MV-4-11 (cell line): ENCODE results near the gene TTC31.

ENCODE experiments used
- DNase-seq: peaks from one replicate; lab custom pipeline; 2025; lab: John Stamatoyannopoulos, UW

The TTC31 gene

DNA sequence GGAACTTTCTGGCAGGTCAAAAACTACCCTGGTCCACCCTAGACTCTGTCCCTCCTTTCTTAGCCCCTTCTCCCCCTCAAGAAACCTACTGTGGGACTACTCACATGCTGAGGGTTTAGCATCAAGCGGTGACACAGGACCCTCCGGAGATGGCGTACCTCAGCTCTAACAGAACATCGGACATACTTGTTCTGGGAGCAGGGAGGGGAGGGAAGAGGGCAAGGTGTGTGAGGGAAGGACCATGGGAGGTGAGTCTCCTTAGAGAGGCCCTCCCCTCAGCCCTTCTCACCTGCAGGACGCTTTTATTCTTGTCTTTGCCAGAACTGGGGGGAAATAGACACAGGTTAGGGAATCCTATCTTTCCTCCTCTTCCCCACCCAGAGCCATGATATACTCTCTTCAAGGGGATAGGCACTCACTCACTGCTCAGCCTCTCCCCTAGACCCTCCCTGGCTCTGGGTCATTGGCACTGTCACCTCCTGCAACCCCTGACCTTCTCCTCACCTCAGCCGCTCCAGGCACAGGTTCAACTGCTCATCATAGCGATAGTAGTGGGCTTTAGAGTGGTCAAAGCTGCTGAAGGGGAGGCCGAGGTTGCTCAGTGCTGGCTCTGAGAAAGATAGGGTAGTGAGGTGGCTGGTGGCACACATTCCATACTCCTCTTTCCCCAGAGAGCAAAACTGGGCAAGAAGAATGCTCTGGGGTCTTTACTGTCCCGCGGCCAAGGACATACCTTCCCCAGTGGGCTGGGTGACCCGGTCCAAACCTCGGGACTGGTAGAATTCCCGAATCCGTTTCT, 22.8 kb downstream of the TTC31 start:
- DNase-seq = no peak

DNA sequence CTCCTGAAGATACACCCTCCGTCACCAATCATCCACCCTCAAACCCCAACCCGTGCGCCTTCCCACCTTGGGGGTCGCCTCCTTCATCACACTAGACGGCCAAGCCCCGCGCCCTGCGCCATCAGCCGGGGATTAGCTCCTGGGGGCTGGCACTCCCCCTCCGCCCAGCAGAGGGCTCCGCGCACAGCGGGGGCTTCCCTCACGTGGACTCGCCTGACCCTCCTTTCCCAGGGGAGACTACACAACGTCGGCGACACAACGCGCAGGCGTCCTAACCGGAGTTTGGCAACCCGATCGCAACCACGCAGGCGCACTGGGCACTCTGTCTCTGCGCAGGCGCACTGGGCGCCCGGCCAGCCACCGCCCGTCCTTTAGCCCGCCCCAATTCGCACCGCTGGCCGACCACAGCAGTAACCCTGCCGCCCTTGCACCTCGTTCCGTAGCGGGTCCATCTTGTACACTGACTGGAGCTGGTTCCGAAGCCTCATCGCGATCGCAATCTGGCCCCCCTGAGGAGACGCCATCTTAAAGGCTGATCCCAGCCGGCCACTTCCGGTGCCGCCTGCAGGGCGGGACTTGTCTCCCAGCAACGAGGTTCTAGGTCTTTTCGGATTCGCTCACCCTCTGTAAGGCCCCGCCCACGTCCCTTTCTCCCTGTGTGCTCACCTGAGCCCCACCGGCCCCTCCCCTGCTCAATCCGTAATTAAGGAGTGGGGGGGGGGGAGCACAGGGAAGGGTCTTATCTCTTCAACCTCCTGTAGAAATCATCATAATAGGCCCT, 24.5 kb downstream of the TTC31 start, which contains the start of gene PCGF1:
PCGF1 (minus strand) TSS at position 551 of the 781 bp plus-strand sequence; CDS start at position 524, 27 bp downstream.
- DNase-seq = peak; percentile 96

DNA sequence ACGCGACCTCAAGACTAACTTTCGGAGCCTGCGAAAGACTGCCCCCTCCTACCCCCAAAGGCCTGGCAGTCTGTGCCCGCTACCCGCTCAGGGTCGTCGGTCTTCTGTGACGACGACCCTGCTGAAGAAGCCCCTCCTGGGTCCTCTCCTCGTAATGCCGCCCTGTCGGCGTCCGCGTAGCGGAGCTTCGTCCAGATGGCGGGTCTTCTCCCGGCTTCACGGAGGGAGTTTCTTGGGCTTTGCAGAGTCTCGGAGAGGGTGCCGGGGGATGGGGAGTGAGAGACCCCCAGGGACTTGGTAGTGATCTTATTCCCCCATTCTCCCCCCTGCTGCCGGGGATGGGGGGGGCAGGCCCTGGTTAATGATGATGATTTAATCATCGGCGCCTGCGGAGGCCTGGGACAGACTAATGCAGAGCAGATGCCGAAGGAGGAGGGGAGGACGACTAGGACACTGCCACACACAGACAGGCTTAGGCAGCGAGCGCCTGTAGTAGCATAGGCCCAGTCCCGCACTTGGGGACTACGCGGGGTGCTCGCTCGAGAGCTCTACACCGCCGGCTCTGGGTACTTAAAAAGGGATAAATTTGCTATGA, 25.1 kb downstream of the TTC31 start:
- no peak for DNase-seq

DNA sequence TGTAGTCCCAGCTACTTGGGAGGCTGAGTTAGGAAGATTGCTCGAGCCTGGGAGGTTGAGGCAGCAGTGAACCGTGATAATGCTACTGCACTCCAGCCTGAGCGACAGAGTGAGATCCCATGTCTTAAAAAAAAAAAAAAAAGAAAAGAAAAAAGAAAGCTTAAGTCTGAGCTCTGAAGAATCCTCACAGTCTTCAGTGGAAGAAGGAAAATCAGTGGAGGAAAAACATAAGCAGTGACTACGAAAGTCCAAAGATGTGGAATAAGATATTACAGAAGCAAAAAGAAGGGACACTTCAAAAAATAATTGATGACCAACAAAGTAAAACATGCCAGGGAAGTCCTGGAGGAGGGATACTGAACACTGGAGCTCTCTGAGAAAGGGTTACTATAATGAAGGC, 27.4 kb downstream of the TTC31 start:
- DNase-seq = no peak

DNA sequence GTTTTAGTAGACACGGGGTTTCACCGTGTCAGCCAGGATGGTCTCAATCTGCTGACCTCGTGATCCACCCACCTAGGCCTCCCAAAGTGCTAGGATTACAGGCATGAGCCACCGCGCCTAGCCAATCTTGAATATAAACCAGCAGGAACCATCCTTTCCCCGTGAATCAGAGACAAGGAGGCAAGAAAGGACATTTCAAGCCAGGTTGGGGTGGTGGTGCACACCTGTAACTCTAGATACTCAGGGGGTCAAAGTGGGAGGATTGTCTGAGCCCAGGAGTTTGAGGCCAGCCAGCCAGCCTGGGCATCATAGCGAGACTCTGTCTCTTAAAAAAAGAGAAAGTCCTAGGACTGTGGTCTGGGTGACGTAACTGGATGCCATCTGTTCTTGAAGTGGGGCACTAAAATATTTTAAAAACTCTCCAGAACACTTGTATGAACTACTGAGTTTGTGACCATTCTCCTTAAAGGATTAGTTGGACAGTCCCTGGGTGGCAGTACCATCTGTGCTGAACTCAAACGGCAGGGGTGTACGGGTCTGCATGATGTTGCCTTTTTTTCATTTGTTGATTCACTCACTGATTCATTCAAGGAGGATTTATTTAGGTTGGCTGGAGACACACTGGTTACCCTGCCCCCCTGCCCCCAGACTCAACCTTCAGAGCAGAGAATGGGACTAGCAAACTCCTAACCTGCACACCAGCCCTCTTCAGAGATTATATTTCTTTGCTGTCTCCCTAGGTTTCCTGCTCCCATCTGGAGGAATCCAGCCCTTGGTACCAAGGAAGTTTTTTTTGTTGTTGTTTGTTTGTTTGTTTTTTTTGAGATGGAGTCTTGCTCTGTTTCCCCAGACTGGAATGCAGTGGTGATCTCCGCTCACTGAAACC, 28.5 kb downstream of the TTC31 start:
- peak; percentile 50 for DNase-seq

DNA sequence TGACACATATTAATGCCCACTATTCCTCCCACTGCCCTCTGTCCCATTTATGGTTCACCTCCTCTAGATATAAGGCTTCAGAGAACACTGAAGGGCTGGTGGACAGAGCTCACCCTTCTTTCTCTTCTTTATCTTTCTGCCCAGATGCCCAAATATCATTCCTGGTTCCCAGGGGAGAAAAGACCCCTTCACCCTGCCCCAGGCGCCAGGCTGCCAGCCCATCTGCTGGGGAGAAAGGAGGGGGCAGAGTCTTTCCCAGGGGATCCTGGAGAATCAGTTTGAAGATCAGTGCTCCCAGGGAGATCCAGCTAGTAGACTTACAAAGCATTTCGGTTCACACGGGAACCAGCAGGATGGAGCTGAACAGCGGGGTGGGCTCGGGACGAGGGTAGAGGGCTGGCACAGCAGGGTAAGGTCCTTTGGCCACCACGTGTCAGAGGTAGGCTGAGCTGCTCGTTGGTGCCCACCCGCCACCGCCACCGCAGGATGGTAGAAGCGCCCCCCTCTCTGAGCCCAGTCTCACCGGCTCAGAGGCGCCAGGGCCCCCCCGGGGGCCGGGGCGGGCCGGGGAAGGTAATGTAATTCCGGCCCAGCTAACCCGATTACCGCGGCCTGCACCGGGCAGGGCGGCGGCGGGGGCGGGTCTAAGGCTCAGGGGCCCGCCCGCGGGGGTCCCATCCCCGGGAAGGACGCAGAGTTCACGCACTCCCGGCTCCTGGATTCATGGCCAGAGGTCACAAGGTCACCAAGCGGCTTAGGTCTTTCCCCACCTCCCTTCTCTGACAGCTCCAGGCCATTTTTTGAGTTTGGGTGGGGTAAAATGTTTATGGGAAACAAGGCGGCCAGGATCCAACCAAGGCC, 30.1 kb downstream of the TTC31 start:
- DNase-seq = no peak

DNA sequence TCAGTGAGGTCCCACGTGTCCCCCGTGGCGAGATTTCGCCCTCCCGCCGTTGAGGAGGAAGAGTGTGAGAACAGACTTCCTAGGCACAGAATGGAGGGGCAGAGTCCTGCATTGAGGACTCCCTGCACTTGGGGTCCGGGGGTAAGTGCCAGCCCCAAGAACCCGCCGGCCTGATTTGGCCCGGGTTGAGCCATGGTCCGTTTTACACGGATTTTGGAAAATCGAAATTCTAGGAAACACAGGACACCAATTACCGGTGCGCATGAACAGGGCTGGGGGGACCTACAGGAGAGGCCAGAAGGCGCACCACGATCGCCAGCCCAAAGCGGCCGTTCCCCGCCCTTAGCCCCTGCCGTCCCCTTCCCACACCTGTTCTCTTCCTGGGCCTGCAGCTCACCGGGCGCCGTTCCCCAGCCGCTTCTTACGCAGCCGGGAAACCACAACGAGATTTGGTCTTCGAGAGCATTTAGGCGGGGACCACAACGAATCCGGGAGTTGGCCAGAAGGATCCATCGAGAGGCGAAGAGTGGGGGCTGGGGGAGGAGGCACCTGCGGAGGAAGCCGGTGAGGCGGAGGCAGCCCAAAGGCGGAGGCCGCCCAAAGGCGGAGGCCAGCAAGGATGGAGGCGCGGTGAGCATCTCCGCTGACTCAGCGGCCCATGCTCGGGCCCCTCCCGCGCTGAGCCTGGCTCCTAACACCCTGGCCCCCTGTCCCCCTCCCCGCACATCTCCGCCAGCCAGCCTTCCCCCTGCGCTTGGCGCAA, 30.9 kb downstream of the TTC31 start:
- no peak for DNase-seq

DNA sequence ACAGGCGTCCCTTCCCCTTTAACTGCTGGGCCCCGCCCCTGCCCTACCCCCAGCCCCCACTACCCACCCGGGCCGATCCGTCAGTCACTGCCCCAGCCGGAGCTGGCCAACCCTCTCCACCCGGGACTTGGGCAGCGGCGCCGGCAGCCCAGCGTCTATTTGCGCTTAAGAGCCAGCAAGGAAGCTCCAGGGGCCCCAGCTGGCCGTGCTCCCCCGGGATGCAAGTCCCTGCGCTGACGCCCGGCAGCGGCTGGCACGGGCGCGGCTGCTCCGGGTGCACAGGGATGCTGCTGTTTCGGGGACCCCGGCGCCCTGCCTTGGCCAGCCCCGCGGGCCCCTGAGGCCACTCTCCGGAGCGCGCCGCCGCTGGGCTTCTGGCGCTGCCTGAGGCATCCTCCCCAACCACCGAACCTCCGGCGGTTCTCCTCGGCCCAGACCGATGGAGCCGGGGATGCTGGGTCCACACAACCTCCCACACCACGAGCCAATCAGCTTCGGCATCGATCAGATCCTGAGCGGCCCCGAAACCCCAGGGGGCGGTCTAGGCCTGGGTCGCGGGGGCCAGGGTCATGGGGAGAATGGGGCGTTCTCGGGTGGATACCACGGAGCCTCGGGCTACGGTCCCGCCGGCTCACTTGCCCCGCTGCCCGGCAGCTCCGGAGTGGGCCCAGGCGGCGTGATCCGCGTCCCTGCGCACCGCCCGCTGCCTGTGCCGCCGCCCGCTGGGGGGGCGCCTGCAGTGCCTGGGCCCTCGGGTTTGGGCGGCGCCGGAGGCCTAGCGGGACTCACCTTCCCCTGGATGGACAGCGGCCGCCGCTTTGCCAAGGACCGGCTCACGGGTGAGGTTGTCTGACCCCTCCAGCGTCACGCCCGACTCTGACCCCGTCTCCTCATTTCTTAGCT, 31.7 kb downstream of the TTC31 start, which contains the start of gene TLX2:
TLX2 (plus strand) TSS at position 83 of the 903 bp plus-strand sequence; CDS start at position 440, 357 bp downstream.
- DNase-seq = no peak

DNA sequence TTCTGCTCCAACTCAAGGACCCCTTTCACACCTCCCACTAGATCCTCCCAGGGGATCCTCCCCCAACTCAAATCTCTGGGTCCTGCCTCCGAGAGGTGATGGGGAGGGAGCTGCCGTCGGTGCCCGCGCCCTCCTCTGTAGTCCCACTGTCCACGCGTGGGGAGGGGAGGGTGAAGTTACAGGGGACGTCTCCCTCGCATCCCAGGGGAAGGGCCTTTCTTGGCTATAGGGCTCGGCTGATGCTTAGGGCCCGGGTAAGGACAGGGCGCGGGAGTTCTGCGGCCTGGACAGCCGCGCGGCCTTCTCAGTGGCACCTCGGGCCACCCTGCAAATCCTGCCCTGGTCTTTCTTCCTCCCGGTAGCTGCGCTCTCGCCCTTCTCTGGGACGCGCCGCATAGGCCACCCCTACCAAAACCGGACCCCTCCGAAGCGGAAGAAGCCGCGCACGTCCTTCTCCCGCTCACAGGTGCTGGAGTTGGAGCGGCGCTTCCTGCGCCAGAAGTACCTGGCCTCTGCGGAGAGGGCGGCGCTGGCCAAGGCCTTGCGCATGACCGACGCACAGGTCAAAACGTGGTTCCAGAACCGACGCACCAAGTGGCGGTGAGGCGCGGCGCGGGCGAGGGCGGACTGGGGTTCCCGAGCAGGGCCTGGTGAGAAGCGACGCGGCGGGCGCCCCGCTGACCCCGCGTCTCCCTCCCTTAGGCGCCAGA, 32.5 kb downstream of the TTC31 start:
- no peak for DNase-seq

DNA sequence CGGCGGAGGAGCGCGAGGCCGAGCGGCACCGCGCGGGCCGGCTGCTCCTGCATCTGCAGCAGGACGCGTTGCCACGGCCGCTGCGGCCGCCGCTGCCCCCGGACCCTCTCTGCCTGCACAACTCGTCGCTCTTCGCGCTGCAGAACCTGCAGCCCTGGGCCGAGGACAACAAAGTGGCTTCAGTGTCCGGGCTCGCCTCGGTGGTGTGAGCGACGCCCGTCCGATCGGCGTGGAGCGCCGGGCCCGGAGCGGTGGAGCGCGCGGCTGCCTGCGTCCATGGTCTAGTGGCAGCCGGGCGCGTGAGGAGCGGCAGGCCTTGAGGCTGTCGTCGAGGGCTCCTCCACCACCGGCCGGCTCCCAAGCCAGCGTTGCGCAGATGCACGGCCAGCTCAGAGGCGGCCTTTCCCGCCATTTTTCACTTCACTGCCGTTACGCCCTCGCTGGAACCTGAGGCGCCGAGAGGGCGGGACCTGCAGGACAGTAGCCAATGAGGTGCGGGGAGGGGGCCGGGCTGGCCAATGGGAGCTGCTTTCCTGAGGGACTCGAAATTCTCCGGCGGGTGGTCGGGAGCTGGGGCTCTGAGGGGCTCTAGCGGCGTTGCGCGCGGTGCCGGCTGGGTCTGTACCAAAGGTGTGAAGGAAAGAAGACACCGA, 33.2 kb downstream of the TTC31 start:
- no peak for DNase-seq

DNA sequence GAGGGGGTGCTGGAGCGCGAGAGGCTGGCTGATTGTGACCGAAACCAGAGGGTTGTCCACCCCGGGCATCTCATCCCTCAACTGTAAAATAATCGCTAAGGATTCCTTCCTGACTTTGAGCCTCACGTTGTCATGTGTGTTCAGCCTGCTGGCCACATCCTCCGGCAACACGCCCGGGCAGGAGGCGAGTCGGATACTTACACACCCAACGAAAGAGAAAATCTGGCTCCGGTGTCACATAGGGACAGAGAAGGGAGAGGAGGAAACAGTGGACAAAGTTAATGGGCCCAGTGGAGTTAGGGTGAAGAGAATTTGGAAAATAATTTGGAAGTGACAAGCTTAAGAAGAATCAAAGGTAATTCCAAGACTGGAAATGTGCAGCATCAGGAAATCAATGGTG, 33.8 kb downstream of the TTC31 start:
- DNase-seq = no peak

DNA sequence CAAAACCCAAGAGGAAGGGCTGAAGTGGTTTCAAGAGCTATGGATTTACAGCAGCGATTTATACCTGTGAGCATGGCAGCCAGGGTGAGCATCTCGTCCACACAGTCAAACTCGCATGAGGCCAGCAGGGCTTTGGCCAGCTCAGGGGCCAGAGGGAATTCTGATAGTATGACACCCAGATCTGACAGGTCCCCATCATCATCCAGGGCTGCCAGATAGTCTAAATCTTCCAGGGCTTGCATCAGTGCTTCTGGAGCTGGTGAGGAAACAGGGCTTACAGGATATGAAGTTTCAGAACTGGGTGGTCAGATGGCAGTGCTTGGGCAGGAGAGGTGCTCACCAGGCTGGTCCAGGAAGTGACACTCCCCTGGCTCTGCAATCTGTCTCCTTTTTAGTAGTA, 39.6 kb downstream of the TTC31 start:
- DNase-seq = no peak

DNA sequence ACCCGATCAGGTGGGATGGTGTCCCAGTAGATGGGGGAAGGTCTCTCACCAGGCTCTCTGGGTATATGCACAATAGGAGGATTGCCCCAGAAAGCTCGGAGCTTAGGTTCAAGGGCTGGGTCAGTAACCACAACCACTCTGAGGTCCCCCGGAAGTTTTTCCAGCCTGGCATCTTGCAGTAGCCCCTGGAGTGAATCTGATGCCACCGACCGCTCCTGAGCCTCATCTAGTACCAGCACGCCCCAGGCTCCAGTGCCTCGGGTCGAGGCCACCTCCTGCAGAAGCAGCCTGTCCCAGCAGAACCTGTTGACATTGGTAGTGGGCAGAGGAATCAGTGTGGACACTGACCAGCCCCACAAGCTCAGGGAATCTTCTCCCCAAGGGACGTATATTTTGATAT, 41.1 kb downstream of the TTC31 start:
- DNase-seq = no peak

DNA sequence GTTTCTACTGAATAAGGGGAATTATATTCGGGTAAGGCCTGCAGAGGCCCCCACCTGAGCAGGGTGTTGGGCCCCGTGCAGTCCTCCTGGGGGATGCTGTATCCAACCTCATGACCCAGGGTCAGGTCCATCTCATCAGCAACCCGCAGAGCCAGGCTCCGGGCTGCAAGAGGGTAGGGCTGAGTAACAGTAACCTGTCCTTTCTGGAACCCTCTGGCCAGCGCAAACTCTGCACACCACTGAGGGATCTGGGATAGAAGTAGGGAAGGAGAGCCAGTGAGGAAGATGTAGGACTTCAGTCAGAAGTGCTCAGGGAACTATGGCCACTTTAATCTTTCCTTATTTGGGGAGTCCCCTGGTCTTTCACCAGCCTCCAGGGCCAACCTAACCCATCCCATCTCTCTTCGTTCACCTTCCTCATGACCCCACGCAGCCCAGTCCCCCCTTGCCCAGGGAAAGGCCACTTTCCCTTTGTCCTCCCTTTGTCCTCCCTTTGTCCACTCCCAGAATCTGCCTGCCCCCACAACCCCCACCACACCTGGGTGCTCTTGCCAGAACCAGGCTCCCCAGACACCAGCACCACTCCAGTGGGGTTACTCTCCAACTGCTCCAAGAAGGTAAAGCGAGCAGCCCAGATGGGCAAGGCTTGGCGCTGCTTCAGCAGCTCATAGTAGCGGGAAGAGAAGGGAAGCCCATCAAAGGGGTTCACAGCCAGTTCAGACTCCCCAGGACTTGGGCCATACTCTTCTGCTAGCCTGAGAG, 42.3 kb downstream of the TTC31 start:
- DNase-seq = no peak

DNA sequence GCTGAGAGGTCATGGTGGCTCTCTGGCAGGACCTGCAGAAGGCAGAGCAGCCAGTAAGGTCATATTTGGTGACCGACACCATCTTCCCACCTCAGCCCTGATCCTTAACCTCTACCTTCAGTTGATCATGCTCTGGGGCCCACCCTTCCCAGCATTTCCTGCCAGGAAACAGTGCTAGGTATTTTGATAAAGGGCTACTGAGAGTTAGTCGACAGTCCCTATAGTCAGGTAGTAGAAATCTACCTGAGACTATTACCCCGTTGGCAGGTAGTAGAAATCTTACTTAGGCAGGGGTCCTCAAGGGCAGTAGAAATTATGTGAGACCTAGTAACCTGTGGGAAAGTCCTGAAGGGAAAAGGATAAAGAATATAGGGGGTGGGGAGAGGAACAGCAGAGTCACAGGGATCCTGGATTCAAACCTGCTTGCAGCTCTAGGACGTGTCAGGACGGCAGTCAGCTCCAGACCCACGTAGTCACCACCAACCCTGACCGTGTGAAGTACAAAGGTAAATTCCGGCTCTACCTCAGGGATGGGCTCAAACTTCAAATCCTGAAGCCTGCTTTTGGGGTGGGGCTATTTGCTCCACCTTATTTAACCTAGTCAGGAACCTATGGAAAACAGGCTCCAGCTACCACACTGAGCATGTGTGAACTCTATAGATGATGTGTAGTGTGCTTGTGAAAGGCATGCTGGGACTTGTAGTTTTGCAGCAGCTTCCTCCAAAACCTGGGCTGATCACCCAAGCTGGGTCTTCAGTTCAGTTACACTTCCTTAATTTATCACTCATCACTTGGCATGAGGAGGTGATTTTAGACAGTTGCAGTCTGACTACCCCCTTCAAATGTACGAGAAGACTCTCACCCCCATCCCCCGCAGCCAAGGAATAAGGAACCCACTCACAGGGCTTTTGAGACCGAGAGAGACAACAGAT, 43.1 kb downstream of the TTC31 start, which contains the start of gene DQX1:
DQX1 (minus strand) TSS at position 515 of the 932 bp plus-strand sequence; CDS start at position 13, 502 bp downstream.
- peak; percentile 98 for DNase-seq
